Measurements from ENCODE around the gene ADNP2. TPM values are rescaled to one million over a fixed set of nuclear protein-coding genes. Genes with fewer than 3 reads are reported as not detected.

ADNP2 gene
- total and polyA plus RNA-seq, 2 donors (not counting 3 experiments of a cell fraction or from before 2014, with no cell fraction given) = 10.2 to 20.6 TPM

GRCh38 chr18:80187956-80188642 is 79.0 kb downstream of the ADNP2 start:
- intact Hi-C loops (cut with micrococcal nuclease) (no loop called here), dilution Hi-C loops (cut with MboI; ENCODE audit: extremely low pct_ligation_motif_present, low sequenced_read_pairs) (no loop called here)
- H3K4me1 ChIP-seq (ENCODE audit: control insufficient read depth, extremely low read depth, insufficient read depth, low read length) = no peaks in the 10 kb centered on the region
- ChIA-PET POLR2A (no interaction called here), CTCF (no interaction called here)
- H3K4me3 ChIP-seq (replicated peaks in 1 of 3; ENCODE audit: insufficient read depth in 1 of 3, low read depth in 1 of 3, low read length in 3 of 3) = no peak overlapping the region
- no peaks in the 10 kb centered on the region for H3K36me3 ChIP-seq (ENCODE audit: control insufficient read depth in 2 of 2, extremely low read depth in 1 of 2, insufficient read depth in 2 of 2, low read length in 2 of 2)
- no peaks in the 10 kb centered on the region for H4K20me1 ChIP-seq (replicated peaks; ENCODE audit: control insufficient read depth, extremely low read depth, insufficient read depth, low read length)
- H3K9ac ChIP-seq (replicated peaks; ENCODE audit: extremely low read depth, insufficient read depth, low read length) = no peak overlapping the region
- H3K4me2 ChIP-seq (ENCODE audit: insufficient read depth, low read length) = no peak overlapping the region
- FAIRE-seq (no peak), DNase-seq (ENCODE audit: low read depth, low spot score) (no peak)
- H3K79me2 ChIP-seq (ENCODE audit: control insufficient read depth, insufficient read depth, low read length) = no peaks in the 10 kb centered on the region
- BruUV-seq (replicated peaks) = no TSS peak
- TF ChIP-seq JUN (IDR thresholded peaks at IDR 0.05; ENCODE audit: borderline replicate concordance, insufficient read depth, insufficient read length, low read depth) (no peak), MAX (IDR thresholded peaks at IDR 0.05; ENCODE audit: insufficient read depth, insufficient read length) (no peak), POLR2A (IDR thresholded peaks at IDR 0.05; ENCODE audit: low read depth, low read length) (no peak), EZH2 (IDR thresholded peaks at IDR 0.05; ENCODE audit: borderline replicate concordance, low read depth, low read length, severe bottlenecking) (no peak), GATA2 (IDR thresholded peaks at IDR 0.05; ENCODE audit: insufficient read depth, insufficient read length, low read depth, low read length) (no peak), POLR2AphosphoS5 (IDR thresholded peaks at IDR 0.05; ENCODE audit: insufficient read depth, low read depth, low read length) (no peak), MYC (IDR thresholded peaks at IDR 0.05; ENCODE audit: low read depth, low read length) (no peak), FOS (IDR thresholded peaks at IDR 0.05; ENCODE audit: borderline replicate concordance, insufficient read depth, low read length) (no peak), CTCF (IDR thresholded peaks at IDR 0.05; ENCODE audit: extremely low read depth in 1 of 2, insufficient read depth in 1 of 2, low read depth in 1 of 2, low read length in 2 of 2) (no peak)
- no peak overlapping the region for H2AFZ ChIP-seq (ENCODE audit: low read depth, low read length)
- H3K9me3 ChIP-seq (replicated peaks; ENCODE audit: control insufficient read depth, insufficient read depth, low read length) = no peaks in the 10 kb centered on the region
- no peak overlapping the region for H3K27ac ChIP-seq (ENCODE audit: insufficient read depth, low read depth, low read length)
- H3K27me3 ChIP-seq (ENCODE audit: control insufficient read depth in 2 of 2, insufficient read depth in 2 of 2, low read length in 2 of 2) = no peaks in the 10 kb centered on the region
- H3K9me1 ChIP-seq (replicated peaks; ENCODE audit: control insufficient read depth, extremely low read depth, insufficient read depth, low read length) = no peaks in the 10 kb centered on the region
